NCI-H345 (cell line): ENCODE measurements around the gene STX2.
"Not testable (repeated sequence)": the region's sequence is repeated elsewhere in the genome, so short reads cannot be mapped to it uniquely, and the experiment has no call there.

Source experiments
- DNase-seq: peaks from one replicate; lab custom pipeline; 2025; lab: John Stamatoyannopoulos, UW

Gene STX2

DNA sequence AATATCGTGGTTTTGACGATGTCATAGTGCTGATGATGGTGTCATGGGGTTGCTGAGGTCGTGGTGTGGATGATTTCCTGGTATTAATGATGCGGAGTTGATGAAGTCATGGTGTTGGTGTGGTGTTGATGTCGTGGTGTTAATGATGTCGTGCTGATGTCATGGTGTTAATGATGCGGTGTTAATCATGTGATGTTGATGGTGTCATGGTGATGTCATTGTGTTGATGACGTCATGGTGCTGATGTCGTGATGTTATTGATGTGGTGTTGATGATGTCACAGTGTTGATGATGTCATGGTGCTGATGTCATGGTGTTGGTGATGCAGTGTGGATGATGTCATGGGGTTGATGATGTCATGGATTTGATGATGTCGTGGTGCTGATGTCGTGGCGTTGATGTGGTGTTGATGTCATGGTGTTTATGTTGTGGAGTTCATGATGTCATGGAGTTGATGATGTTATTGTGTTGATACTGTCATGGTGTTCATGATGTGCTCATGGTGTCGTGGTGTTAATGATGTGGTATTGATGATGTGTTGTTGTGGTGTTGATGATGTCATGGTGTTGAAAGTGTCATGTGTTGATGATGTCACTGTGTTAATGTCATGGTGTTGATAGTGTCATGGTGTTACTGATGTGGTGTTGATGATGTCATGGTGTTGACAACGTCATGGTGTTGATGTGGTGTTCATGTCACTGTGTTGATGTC lies 74.4 kb downstream of the STX2 start:
- DNase-seq, result peak; percentile 31

- peak; percentile 12 for DNase-seq
Observed at GRCh38 chr12:130764073-130764472, 75.0 kb downstream of the STX2 start.

GRCh38 chr12:130762319-130762675 lies 76.8 kb downstream of the STX2 start:
- DNase-seq, result peak; percentile 19

- peak; percentile 50 for DNase-seq
Observed at GRCh38 chr12:130761537-130762318, 77.3 kb downstream of the STX2 start.

GRCh38 chr12:130754234-130754901 lies 84.7 kb downstream of the STX2 start:
- no peak for DNase-seq

- no peak for DNase-seq
Observed at GRCh38 chr12:130752692-130753230, 86.3 kb downstream of the STX2 start.

GRCh38 chr12:130752037-130752436 lies 87.0 kb downstream of the STX2 start:
- not testable (repeated sequence) for DNase-seq

GRCh38 chr12:130748786-130749185 lies 90.3 kb downstream of the STX2 start:
- DNase-seq, result no peak

- DNase-seq, result peak; percentile 79
Observed at GRCh38 chr12:130747867-130748740, 90.9 kb downstream of the STX2 start.

- no peak for DNase-seq
Observed at GRCh38 chr12:130746546-130746945, 92.5 kb downstream of the STX2 start.

DNA sequence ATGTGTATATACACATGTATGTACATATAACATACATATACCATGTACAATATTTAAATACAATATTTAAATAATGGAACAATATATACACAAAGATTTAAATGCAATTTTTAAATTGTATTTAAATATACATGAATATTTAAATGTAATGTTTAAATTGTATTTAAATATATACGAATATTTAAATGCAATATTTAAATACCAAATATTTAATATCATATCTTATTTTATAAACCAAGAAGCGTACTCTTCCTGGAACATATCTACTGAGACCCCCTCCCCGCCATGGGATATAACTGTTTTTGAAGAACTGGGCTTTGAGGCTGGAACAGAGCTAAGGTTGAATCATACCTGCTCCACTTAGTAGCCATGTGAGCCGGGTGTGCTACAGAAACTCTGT lies 93.1 kb downstream of the STX2 start:
- DNase-seq, result no peak

DNA sequence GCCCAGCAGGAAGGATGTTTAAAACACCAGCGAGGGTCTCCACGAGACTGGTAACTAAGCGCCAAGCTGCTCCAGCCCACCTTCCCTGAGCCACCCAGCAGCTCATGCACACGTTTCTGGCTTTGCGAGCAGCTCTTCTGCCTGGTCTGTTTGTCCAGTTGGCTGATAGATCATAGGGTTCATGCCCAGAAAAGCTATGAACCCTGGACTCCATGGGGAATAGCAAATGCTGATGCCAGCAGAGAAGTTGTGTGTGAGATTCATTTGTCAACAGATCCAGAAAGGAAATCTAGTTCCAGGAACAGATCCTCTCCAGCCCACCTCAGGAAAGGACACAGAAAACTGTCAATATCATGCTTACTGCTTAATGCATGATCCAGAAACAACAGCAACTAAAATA lies 94.8 kb downstream of the STX2 start:
- DNase-seq, result no peak

- DNase-seq, result no peak
Observed at GRCh38 chr12:130743606-130744005, 95.4 kb downstream of the STX2 start.

DNA sequence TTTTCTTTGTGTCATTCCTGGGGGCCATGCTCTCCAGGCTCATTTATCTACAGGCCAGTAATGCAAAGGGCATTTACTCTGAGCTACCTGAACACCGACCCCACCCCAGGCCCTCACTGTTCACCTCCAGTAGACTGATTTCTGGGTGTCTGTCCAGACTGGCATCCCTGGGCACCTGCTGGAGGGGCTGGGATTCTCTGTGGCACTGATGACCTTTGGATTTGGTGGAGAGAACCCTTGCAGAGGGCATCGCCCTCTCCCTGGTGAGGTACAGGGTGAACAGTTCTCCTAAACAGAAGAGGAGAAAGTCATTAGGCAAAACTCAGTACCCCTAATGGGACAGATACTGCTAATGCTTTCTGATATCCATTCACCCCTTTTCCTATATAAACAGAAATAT lies 95.9 kb downstream of the STX2 start:
- DNase-seq, result no peak

DNA sequence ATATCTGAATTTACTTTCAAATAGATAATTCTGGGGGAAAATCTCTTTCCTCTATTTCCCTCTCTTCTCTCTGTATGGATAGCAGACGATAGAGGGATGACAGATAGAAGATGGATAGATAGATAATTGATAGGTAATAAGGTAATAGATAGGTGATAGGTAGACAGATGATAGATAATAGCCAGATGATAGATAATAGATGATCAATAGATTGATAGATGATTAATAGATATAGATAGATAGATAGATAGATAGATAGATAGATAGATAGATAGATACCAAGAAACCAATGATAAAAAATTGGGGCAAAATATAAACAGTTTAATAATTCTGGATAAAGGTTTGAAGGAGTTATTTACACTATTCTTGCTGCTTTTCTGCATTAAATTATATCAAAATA lies 96.3 kb downstream of the STX2 start:
- DNase-seq, result no peak

- no peak for DNase-seq
Observed at GRCh38 chr12:130742112-130742511, 96.9 kb downstream of the STX2 start.
